ENCODE measurements around the gene TIMM23.

Gene TIMM23

GRCh38 chr10:46048152-46048551 lies 75.9 kb downstream of the TIMM23 start:
- TF ChIP-seq CTCF (IDR thresholded peaks at IDR 0.05), result no peak

- TF ChIP-seq CTCF (IDR thresholded peaks at IDR 0.05), result no peak
Observed at GRCh38 chr10:46050941-46051623, 78.8 kb downstream of the TIMM23 start.

GRCh38 chr10:46052057-46052790 lies 79.9 kb downstream of the TIMM23 start:
- no peak for TF ChIP-seq CTCF (IDR thresholded peaks at IDR 0.05)

- no peak for TF ChIP-seq CTCF (IDR thresholded peaks at IDR 0.05)
Observed at GRCh38 chr10:46052791-46053375, 80.6 kb downstream of the TIMM23 start.

All from LNCAP (cell line).